HTERT RPE-1 (cell line): ENCODE measurements around the gene NPM1.

Experiments used
- in situ Hi-C: fragments of 300-500 bp; cut with MboI; formaldehyde crosslinking; loops from 4 replicates; pipeline ENCODE4 v1.14.3; 2020; ENCODE audit warnings: low sequenced_read_pairs

Gene NPM1

GRCh38 chr5:171427318-171428167 is 39.9 kb downstream of the NPM1 start:
- in situ Hi-C loops: no loop called here

GRCh38 chr5:171428168-171428696 is 40.6 kb downstream of the NPM1 start:
- in situ Hi-C loops: no loop called here

GRCh38 chr5:171428809-171429542 is 41.3 kb downstream of the NPM1 start:
- in situ Hi-C loops: no loop called here

GRCh38 chr5:171429543-171429910 is 41.9 kb downstream of the NPM1 start:
- in situ Hi-C loops: no loop called here

GRCh38 chr5:171431251-171431777 is 43.7 kb downstream of the NPM1 start:
- in situ Hi-C loops: no loop called here

GRCh38 chr5:171432076-171432475 is 44.4 kb downstream of the NPM1 start:
- in situ Hi-C loops: no loop called here

- in situ Hi-C loops: no loop called here
Measured at GRCh38 chr5:171432583-171433351, 45.1 kb downstream of the NPM1 start.

- in situ Hi-C loops: no loop called here
Measured at GRCh38 chr5:171433352-171433698, 45.7 kb downstream of the NPM1 start.

- in situ Hi-C loops: no loop called here
Measured at GRCh38 chr5:171433982-171434676, 46.5 kb downstream of the NPM1 start.

GRCh38 chr5:171434874-171435273 is 47.2 kb downstream of the NPM1 start:
- in situ Hi-C loops: no loop called here

- in situ Hi-C loops: no loop called here
Measured at GRCh38 chr5:171435908-171436307, 48.3 kb downstream of the NPM1 start.

- in situ Hi-C loops: no loop called here
Measured at GRCh38 chr5:171436804-171437285, 49.2 kb downstream of the NPM1 start.

GRCh38 chr5:171437286-171437821 is 49.7 kb downstream of the NPM1 start:
- in situ Hi-C loops: no loop called here

GRCh38 chr5:171438738-171439137 is 51.1 kb downstream of the NPM1 start:
- in situ Hi-C loops: no loop called here

- in situ Hi-C loops: no loop called here
Measured at GRCh38 chr5:171441246-171441791, 53.7 kb downstream of the NPM1 start.

- in situ Hi-C loops: no loop called here
Measured at GRCh38 chr5:171442287-171443042, 54.8 kb downstream of the NPM1 start.

- in situ Hi-C loops: no loop called here
Measured at GRCh38 chr5:171444582-171444981, 56.9 kb downstream of the NPM1 start.

- in situ Hi-C loops: no loop called here
Measured at GRCh38 chr5:171445644-171446516, 58.2 kb downstream of the NPM1 start.
